Glutamatergic neuron (in vitro differentiated cells): ENCODE data around the gene MED13L. TPM values are rescaled to one million over a fixed set of nuclear protein-coding genes. Genes with fewer than 3 reads are reported as not detected.

ENCODE experiments used
- DNase-seq: peaks from one replicate; pipeline ENCODE4 v3.0.0; 2022
- H3K27ac Mint-ChIP-seq: one replicate; pipeline ENCODE4 v1.8.0; 2020; ENCODE audit warnings: mild to moderate bottlenecking, mixed read lengths, inconsistent platforms; ENCODE audit not compliant: unreplicated experiment
- H3K27me3 Mint-ChIP-seq: one replicate; pipeline ENCODE4 v1.8.0; 2020; ENCODE audit warnings: mild to moderate bottlenecking, moderate library complexity, mixed read lengths, inconsistent platforms; ENCODE audit not compliant: unreplicated experiment
- H3K36me3 Mint-ChIP-seq: one replicate; pipeline ENCODE4 v1.8.0; 2020; ENCODE audit warnings: mild to moderate bottlenecking, mixed read lengths, inconsistent platforms; ENCODE audit not compliant: unreplicated experiment
- H3K4me1 Mint-ChIP-seq: one replicate; pipeline ENCODE4 v1.8.0; 2020; ENCODE audit warnings: mild to moderate bottlenecking, low read depth, mixed read lengths, inconsistent platforms; ENCODE audit not compliant: unreplicated experiment
- H3K4me3 Mint-ChIP-seq: one replicate; pipeline ENCODE4 v1.8.0; 2020; ENCODE audit warnings: mild to moderate bottlenecking, mixed read lengths, inconsistent platforms; ENCODE audit not compliant: unreplicated experiment
- H3K9me3 Mint-ChIP-seq: one replicate; pipeline ENCODE4 v1.8.0; 2020; ENCODE audit warnings: mild to moderate bottlenecking, moderate library complexity, mixed read lengths, inconsistent platforms; ENCODE audit not compliant: unreplicated experiment
- CTCF ChIP-seq: fragments of 200-600 bp; sonication (generic); IDR thresholded peaks from one replicate; pipeline ENCODE4 v1.5.0; 2021; ENCODE audit not compliant: partially characterized antibody, unreplicated experiment
- total RNA-seq: library from RNA; stranded (reverse); fragmentation: NEBNext Ultra II Directional; extraction: Animal tissue kit (Norgen Biotek cat#: 25700); gene quantifications from one replicate; pipeline ENCODE4 v1.2.1, GENCODE V29; 2021; ENCODE audit not compliant: unreplicated experiment

Gene MED13L
- total RNA-seq, 1 donor from 2014 or later = 95.5 TPM

GRCh38 chr12:116131176-116131575 lies 146.3 kb downstream of the MED13L start:
- no peak for TF ChIP-seq CTCF
- Mint-ChIP-seq H3K4me1 (peaks cover 27% of the 10 kb centered on the region), H3K36me3 (no peaks in the 10 kb centered on the region), H3K27me3 (peaks cover 6% of the 10 kb centered on the region), H3K27ac (no peak overlapping the region), H3K4me3 (no peak overlapping the region), H3K9me3 (peaks cover 3% of the 10 kb centered on the region)
- no peak for DNase-seq

- no peak for TF ChIP-seq CTCF
- H3K27me3 Mint-ChIP-seq = peaks cover 6% of the 10 kb centered on the region
- no peak for DNase-seq
- H3K36me3 Mint-ChIP-seq = no peaks in the 10 kb centered on the region
- peaks cover 3% of the 10 kb centered on the region for H3K9me3 Mint-ChIP-seq
- no peak overlapping the region for H3K27ac Mint-ChIP-seq
- H3K4me1 Mint-ChIP-seq = peaks cover 30% of the 10 kb centered on the region
- H3K4me3 Mint-ChIP-seq = no peak overlapping the region
These were observed 147.1 kb downstream of the MED13L start for GRCh38 chr12:116130431-116130830.

DNA sequence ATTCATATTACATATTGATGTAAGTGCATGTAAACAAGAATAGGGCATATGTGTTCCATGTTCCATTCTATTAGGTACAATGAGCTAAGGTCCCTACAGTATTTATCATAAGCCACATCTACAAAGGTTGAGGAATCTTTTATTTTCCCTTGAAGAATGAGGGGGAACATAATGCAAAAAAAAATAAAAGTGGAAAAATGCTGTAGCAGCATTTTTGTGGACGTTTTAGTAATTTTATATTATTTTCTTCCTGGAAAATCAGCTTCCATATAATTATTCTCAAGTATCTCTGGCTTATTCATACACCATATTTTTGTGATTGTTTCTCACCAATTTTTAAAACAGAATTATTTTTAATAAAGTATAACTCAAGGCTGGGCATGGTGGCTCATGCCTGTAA lies 148.7 kb downstream of the MED13L start:
- Mint-ChIP-seq H3K9me3 (peaks cover 3% of the 10 kb centered on the region), H3K27me3 (peaks cover 2% of the 10 kb centered on the region), H3K4me1 (peaks cover 32% of the 10 kb centered on the region), H3K36me3 (no peaks in the 10 kb centered on the region), H3K27ac (no peak overlapping the region), H3K4me3 (no peak overlapping the region)
- TF ChIP-seq CTCF = no peak
- no peak for DNase-seq

- Mint-ChIP-seq H3K9me3 (peaks cover 3% of the 10 kb centered on the region), H3K4me1 (peaks cover 33% of the 10 kb centered on the region), H3K27me3 (peaks cover 2% of the 10 kb centered on the region), H3K36me3 (no peaks in the 10 kb centered on the region), H3K4me3 (no peak overlapping the region), H3K27ac (no peak overlapping the region)
- DNase-seq = no peak
- no peak for TF ChIP-seq CTCF
These were observed 149.6 kb downstream of the MED13L start for GRCh38 chr12:116127859-116128258.

- DNase-seq = no peak
- H3K4me3 Mint-ChIP-seq = no peak overlapping the region
- TF ChIP-seq CTCF = no peak
- H3K9me3 Mint-ChIP-seq = peaks cover 1% of the 10 kb centered on the region
- no peaks in the 10 kb centered on the region for H3K27me3 Mint-ChIP-seq
- no peaks in the 10 kb centered on the region for H3K36me3 Mint-ChIP-seq
- no peak overlapping the region for H3K27ac Mint-ChIP-seq
- H3K4me1 Mint-ChIP-seq = peaks cover 44% of the 10 kb centered on the region
These were observed 150.9 kb downstream of the MED13L start for GRCh38 chr12:116126610-116127009.
